ENCODE measurements around the gene TCF12.

DNA sequence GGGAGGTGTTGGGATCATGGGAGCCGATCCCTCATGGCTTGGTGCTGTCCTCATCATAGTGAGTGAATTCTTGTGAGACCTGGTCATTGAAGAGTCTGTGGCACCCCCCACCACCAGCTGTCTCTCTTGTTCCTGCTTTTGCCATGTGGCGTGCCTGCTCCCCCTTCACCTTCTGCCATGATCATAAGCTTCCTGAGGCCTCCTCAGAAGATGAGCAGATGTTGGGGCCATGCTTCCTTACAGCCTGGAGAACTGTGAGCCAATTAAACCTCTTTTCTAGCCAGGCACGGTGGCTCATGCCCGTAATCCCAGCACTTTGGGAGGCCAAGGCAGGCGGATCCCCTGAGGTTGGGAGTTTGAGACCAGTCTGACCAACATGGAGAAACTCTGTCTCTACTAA is 420.9 kb downstream of the TCF12 start:
- TF ChIP-seq, protein P1, sequence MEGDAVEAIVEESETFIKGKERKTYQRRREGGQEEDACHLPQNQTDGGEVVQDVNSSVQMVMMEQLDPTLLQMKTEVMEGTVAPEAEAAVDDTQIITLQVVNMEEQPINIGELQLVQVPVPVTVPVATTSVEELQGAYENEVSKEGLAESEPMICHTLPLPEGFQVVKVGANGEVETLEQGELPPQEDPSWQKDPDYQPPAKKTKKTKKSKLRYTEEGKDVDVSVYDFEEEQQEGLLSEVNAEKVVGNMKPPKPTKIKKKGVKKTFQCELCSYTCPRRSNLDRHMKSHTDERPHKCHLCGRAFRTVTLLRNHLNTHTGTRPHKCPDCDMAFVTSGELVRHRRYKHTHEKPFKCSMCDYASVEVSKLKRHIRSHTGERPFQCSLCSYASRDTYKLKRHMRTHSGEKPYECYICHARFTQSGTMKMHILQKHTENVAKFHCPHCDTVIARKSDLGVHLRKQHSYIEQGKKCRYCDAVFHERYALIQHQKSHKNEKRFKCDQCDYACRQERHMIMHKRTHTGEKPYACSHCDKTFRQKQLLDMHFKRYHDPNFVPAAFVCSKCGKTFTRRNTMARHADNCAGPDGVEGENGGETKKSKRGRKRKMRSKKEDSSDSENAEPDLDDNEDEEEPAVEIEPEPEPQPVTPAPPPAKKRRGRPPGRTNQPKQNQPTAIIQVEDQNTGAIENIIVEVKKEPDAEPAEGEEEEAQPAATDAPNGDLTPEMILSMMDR (IDR thresholded peaks at IDR 0.05; ENCODE audit: insufficient read depth, low read depth, low read length) = no peak
- TF ChIP-seq EZH2 (IDR thresholded peaks at IDR 0.05; ENCODE audit: insufficient read depth, low read length) = no peak
